ENCODE results near the gene MXRA5.
"Not testable (repeated sequence)": the region's sequence is repeated elsewhere in the genome, so short reads cannot be mapped to it uniquely, and the experiment has no call there.

Gene MXRA5

GRCh38 chrX:3374108-3374800 lies 27.8 kb upstream of the MXRA5 start:
- Histone ChIP-seq H3K27ac (ENCODE audit: low read depth, low read length) (no peak overlapping the region), H3K9me3 (ENCODE audit: control insufficient read depth in 1 of 2, low read length in 2 of 2) (no peaks in the 10 kb centered on the region), H3K4me3 (ENCODE audit: low read depth in 1 of 2, low read length in 2 of 2) (no peak overlapping the region), H3K4me1 (ENCODE audit: control insufficient read depth in 1 of 2, insufficient read depth in 2 of 2, low read length in 2 of 2) (no peaks in the 10 kb centered on the region), H3K9ac (ENCODE audit: low read depth in 1 of 2, low read length in 2 of 2) (no peak overlapping the region), H3K36me3 (ENCODE audit: control insufficient read depth in 1 of 2, insufficient read depth in 2 of 2, low read length in 2 of 2) (no peaks in the 10 kb centered on the region), H3K27me3 (ENCODE audit: control insufficient read depth in 1 of 2, insufficient read depth in 2 of 2, low read length in 2 of 2) (no peaks in the 10 kb centered on the region)

GRCh38 chrX:3371163-3371562 lies 24.7 kb upstream of the MXRA5 start:
- Histone ChIP-seq H3K9me3 (ENCODE audit: control insufficient read depth in 1 of 2, low read length in 2 of 2) (no peaks in the 10 kb centered on the region), H3K4me1 (ENCODE audit: control insufficient read depth in 1 of 2, insufficient read depth in 2 of 2, low read length in 2 of 2) (no peaks in the 10 kb centered on the region), H3K9ac (ENCODE audit: low read depth in 1 of 2, low read length in 2 of 2) (no peak overlapping the region), H3K36me3 (ENCODE audit: control insufficient read depth in 1 of 2, insufficient read depth in 2 of 2, low read length in 2 of 2) (no peaks in the 10 kb centered on the region), H3K27me3 (ENCODE audit: control insufficient read depth in 1 of 2, insufficient read depth in 2 of 2, low read length in 2 of 2) (no peaks in the 10 kb centered on the region), H3K4me3 (ENCODE audit: low read depth in 1 of 2, low read length in 2 of 2) (no peak overlapping the region), H3K27ac (ENCODE audit: low read depth, low read length) (no peak overlapping the region)

- Histone ChIP-seq H3K4me3 (ENCODE audit: low read depth in 1 of 2, low read length in 2 of 2) (no peak overlapping the region), H3K27me3 (ENCODE audit: control insufficient read depth in 1 of 2, insufficient read depth in 2 of 2, low read length in 2 of 2) (no peaks in the 10 kb centered on the region), H3K9me3 (ENCODE audit: control insufficient read depth in 1 of 2, low read length in 2 of 2) (no peaks in the 10 kb centered on the region), H3K4me1 (ENCODE audit: control insufficient read depth in 1 of 2, insufficient read depth in 2 of 2, low read length in 2 of 2) (no peaks in the 10 kb centered on the region), H3K27ac (ENCODE audit: low read depth, low read length) (no peak overlapping the region), H3K36me3 (ENCODE audit: control insufficient read depth in 1 of 2, insufficient read depth in 2 of 2, low read length in 2 of 2) (no peaks in the 10 kb centered on the region), H3K9ac (ENCODE audit: low read depth in 1 of 2, low read length in 2 of 2) (no peak overlapping the region)
These were observed 24.2 kb upstream of the MXRA5 start for GRCh38 chrX:3370656-3371055.

- Histone ChIP-seq H3K36me3 (ENCODE audit: control insufficient read depth in 1 of 2, insufficient read depth in 2 of 2, low read length in 2 of 2) (no peaks in the 10 kb centered on the region), H3K27ac (ENCODE audit: low read depth, low read length) (no peak overlapping the region), H3K9ac (ENCODE audit: low read depth in 1 of 2, low read length in 2 of 2) (no peak overlapping the region)
These were observed 16.5 kb upstream of the MXRA5 start for GRCh38 chrX:3362956-3363355.

GRCh38 chrX:3360881-3361280 lies 14.4 kb upstream of the MXRA5 start:
- Histone ChIP-seq H3K27me3 (ENCODE audit: control insufficient read depth in 1 of 2, insufficient read depth in 2 of 2, low read length in 2 of 2) (no peaks in the 10 kb centered on the region), H3K4me1 (ENCODE audit: control insufficient read depth in 1 of 2, insufficient read depth in 2 of 2, low read length in 2 of 2) (no peaks in the 10 kb centered on the region), H3K9ac (ENCODE audit: low read depth in 1 of 2, low read length in 2 of 2) (no peak overlapping the region), H3K9me3 (ENCODE audit: control insufficient read depth in 1 of 2, low read length in 2 of 2) (no peaks in the 10 kb centered on the region), H3K27ac (ENCODE audit: low read depth, low read length) (no peak overlapping the region), H3K36me3 (ENCODE audit: control insufficient read depth in 1 of 2, insufficient read depth in 2 of 2, low read length in 2 of 2) (no peaks in the 10 kb centered on the region), H3K4me3 (ENCODE audit: low read depth in 1 of 2, low read length in 2 of 2) (no peak overlapping the region)

More at GRCh38 chrX:3362956-3363355, 16.5 kb upstream of the MXRA5 start:
- Histone ChIP-seq H3K9me3 (ENCODE audit: control insufficient read depth in 1 of 2, low read length in 2 of 2) (no peaks in the 10 kb centered on the region), H3K4me3 (ENCODE audit: low read depth in 1 of 2, low read length in 2 of 2) (no peak overlapping the region), H3K4me1 (ENCODE audit: control insufficient read depth in 1 of 2, insufficient read depth in 2 of 2, low read length in 2 of 2) (no peaks in the 10 kb centered on the region), H3K27me3 (ENCODE audit: control insufficient read depth in 1 of 2, insufficient read depth in 2 of 2, low read length in 2 of 2) (no peaks in the 10 kb centered on the region)

GRCh38 chrX:3352741-3353140 lies 6.3 kb upstream of the MXRA5 start:
- not testable (repeated sequence) for H3K27ac ChIP-seq (ENCODE audit: low read depth, low read length); H3K9ac ChIP-seq (ENCODE audit: low read depth in 1 of 2, low read length in 2 of 2); H3K4me1 ChIP-seq (ENCODE audit: control insufficient read depth in 1 of 2, insufficient read depth in 2 of 2, low read length in 2 of 2); H3K27me3 ChIP-seq (ENCODE audit: control insufficient read depth in 1 of 2, insufficient read depth in 2 of 2, low read length in 2 of 2); H3K9me3 ChIP-seq (ENCODE audit: control insufficient read depth in 1 of 2, low read length in 2 of 2); H3K4me3 ChIP-seq (ENCODE audit: low read depth in 1 of 2, low read length in 2 of 2); H3K36me3 ChIP-seq (ENCODE audit: control insufficient read depth in 1 of 2, insufficient read depth in 2 of 2, low read length in 2 of 2)

GRCh38 chrX:3351276-3351675 lies 4.8 kb upstream of the MXRA5 start:
- Histone ChIP-seq H3K36me3 (ENCODE audit: control insufficient read depth in 1 of 2, insufficient read depth in 2 of 2, low read length in 2 of 2) (no peaks in the 10 kb centered on the region), H3K4me3 (ENCODE audit: low read depth in 1 of 2, low read length in 2 of 2) (no peak overlapping the region), H3K27ac (ENCODE audit: low read depth, low read length) (no peak overlapping the region), H3K27me3 (ENCODE audit: control insufficient read depth in 1 of 2, insufficient read depth in 2 of 2, low read length in 2 of 2) (no peaks in the 10 kb centered on the region), H3K9ac (ENCODE audit: low read depth in 1 of 2, low read length in 2 of 2) (no peak overlapping the region), H3K9me3 (ENCODE audit: control insufficient read depth in 1 of 2, low read length in 2 of 2) (no peaks in the 10 kb centered on the region), H3K4me1 (ENCODE audit: control insufficient read depth in 1 of 2, insufficient read depth in 2 of 2, low read length in 2 of 2) (no peaks in the 10 kb centered on the region)

GRCh38 chrX:3348191-3348590 lies 1.7 kb upstream of the MXRA5 start:
- Histone ChIP-seq H3K36me3 (ENCODE audit: control insufficient read depth in 1 of 2, insufficient read depth in 2 of 2, low read length in 2 of 2) (no peaks in the 10 kb centered on the region), H3K9ac (ENCODE audit: low read depth in 1 of 2, low read length in 2 of 2) (no peak overlapping the region), H3K27ac (ENCODE audit: low read depth, low read length) (no peak overlapping the region), H3K27me3 (ENCODE audit: control insufficient read depth in 1 of 2, insufficient read depth in 2 of 2, low read length in 2 of 2) (no peaks in the 10 kb centered on the region), H3K4me3 (ENCODE audit: low read depth in 1 of 2, low read length in 2 of 2) (no peak overlapping the region), H3K9me3 (ENCODE audit: control insufficient read depth in 1 of 2, low read length in 2 of 2) (no peaks in the 10 kb centered on the region), H3K4me1 (ENCODE audit: control insufficient read depth in 1 of 2, insufficient read depth in 2 of 2, low read length in 2 of 2) (no peaks in the 10 kb centered on the region)

- no peaks in the 10 kb centered on the region for H3K36me3 ChIP-seq (ENCODE audit: control insufficient read depth in 1 of 2, insufficient read depth in 2 of 2, low read length in 2 of 2)
- peak overlapping the region; percentile 10 for H3K27ac ChIP-seq (ENCODE audit: low read depth, low read length)
- H3K4me1 ChIP-seq (ENCODE audit: control insufficient read depth in 1 of 2, insufficient read depth in 2 of 2, low read length in 2 of 2), result no peaks in the 10 kb centered on the region
- no peaks in the 10 kb centered on the region for H3K9me3 ChIP-seq (ENCODE audit: control insufficient read depth in 1 of 2, low read length in 2 of 2)
- peak overlapping the region; percentile 32 to 43 for H3K4me3 ChIP-seq (ENCODE audit: low read depth in 1 of 2, low read length in 2 of 2)
- no peak overlapping the region for H3K9ac ChIP-seq (ENCODE audit: low read depth in 1 of 2, low read length in 2 of 2)
- H3K27me3 ChIP-seq (ENCODE audit: control insufficient read depth in 1 of 2, insufficient read depth in 2 of 2, low read length in 2 of 2), result no peaks in the 10 kb centered on the region
These were observed 916 bp downstream of the MXRA5 start for GRCh38 chrX:3345281-3346191.

GRCh38 chrX:3343569-3343968 lies 2.9 kb downstream of the MXRA5 start:
- not testable (repeated sequence) for H3K9me3 ChIP-seq (ENCODE audit: control insufficient read depth in 1 of 2, low read length in 2 of 2); H3K4me3 ChIP-seq (ENCODE audit: low read depth in 1 of 2, low read length in 2 of 2); H3K27ac ChIP-seq (ENCODE audit: low read depth, low read length); H3K9ac ChIP-seq (ENCODE audit: low read depth in 1 of 2, low read length in 2 of 2); H3K36me3 ChIP-seq (ENCODE audit: control insufficient read depth in 1 of 2, insufficient read depth in 2 of 2, low read length in 2 of 2); H3K27me3 ChIP-seq (ENCODE audit: control insufficient read depth in 1 of 2, insufficient read depth in 2 of 2, low read length in 2 of 2); H3K4me1 ChIP-seq (ENCODE audit: control insufficient read depth in 1 of 2, insufficient read depth in 2 of 2, low read length in 2 of 2)

Data from duodenal mucosa (tissue), 2 donors.